Activated CD4-positive, alpha-beta T cell treated with anti-CD3 and anti-CD28 coated beads, Interleukin-2, amount 50 U/mL, for 24 hours (primary cell): Measurements from ENCODE around the gene H2AZ1.
A peak's percentile ranks its signal among the peaks of the same experiment; 100 is the strongest.

Source experiments
- DNase-seq, 2 donors: peaks; one replicate each; pipeline ENCODE4 v3.0.0-alpha.2; 2020; ENCODE audit warnings: low read depth in 1 of 2, low spot score in 1 of 2

The H2AZ1 gene

DNA sequence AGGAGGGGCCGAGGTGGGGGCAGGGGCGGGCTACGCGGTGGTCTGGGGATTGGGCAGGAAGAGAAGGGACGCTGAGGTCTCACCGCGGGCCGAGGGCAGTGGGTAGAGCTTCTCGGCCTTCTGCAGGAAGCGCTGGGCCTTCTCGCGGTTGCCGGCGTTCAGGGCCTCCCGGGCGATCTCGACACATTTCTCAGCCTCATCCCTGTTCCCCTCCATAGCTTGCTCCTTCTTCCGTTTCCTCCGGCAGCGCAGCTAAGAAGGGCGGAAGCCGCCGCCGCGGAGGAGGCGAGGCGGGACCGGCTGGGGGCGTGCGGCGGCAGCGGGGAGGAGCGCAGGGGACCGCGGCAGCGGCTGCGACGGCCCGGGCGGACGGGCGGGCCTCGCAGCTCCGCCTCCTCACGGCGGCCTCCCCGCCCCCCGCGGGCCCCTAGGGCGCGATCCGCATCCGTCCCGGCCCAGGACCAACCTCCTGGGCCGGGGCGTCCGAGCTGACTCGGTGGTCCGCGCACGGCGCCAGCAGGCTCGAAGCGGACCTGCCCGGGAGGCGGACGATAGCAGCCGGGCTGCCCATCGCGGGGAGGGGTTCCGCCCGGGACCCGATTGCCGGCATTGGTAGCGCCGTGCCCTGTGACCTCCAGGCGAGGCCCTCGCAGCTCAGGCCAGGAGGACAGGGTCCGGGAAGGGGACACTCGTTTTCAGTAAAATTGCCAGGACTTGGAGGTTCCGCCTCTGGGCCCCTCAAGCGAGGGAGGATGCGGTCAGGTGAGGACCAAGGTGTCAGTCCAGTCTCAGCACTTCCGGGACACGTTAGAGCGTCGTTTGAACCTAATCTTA is 3.5 kb downstream of the H2AZ1 start, which contains the start of gene DNAJB14:
TSS of gene DNAJB14 (minus strand) at position 263 of the 834 bp plus-strand sequence. CDS start at position 216, 47 bp downstream.
- peak; percentile 48 to 69 for DNase-seq

DNA sequence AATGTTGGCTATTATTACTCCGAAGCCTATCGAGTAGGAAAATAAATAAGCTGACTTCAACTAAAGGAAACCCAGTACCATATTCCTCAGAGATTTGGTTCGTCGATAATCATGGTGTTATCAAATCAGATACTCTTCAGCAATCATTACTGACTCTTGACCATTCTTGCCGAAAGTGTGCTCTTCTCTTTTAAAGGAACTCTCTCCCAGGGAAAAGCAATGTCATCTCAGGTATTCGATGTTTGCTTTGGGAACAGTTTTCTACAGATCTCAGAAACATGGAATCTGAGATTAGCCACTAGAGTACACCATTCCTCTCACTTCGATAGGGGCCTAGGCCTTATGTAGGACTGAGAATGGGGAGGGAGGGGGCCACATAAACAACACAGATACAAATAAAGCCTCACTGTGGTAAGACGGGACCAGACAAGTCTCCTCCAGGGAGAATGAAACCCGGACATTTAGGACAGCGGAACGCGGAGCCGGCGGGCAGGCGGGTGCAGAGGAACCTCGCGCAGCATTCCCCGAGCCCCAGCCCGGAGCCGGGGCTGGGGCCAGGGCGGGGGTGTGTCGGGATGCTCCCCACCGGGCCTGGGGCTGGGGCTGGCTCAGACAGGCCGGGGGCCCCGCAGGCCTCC is 4.2 kb downstream of the H2AZ1 start:
- peak in 1 of 2 donors; percentile 4 for DNase-seq

DNA sequence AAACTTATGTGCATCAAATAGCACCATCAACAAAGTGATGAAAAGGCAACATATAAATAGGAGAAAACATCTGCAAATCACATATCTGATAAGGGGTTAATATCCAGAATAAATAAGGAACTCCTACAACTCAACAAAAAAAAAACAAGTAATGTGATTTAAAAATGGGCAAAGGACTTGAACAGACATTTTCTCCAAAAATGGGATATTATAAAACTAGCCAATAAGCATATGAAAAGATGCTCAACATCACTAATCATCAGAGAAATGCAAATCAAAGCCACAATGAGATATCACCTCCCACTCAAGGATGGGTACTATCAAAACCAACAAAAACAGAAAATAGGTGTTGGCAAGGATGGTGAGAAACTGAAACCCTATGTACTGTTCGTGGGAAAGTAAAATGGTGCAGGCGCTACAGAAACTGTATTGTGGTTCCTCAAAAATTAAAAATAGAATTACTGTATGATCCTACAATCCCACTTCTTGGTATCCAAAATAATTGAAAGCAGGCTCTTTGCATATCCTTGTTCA is 6.1 kb downstream of the H2AZ1 start:
- DNase-seq: peak in 1 of 2 donors; percentile 8

DNA sequence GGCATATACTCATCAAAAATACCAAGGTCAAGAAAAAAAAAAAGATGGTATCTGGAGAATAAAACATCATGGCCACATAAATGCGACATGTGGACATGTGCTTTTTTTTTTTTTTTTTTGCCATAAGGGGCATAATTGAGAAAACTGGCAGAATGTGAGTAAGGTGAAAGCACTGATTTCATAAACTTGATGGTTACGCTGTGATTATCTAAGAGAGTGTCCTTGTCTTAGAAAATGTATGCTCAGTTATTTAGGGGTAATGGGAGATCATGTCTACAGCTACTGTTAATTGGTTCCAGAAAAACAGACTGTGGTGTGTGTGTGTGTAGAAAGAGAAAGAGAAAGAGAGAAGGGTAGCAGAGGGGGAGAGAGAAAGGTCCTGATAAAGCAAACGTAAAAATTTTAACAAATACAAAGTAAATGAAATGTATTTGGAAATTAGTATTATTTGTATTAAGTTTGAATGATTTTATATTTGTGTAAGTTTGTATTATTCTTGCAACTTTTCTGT is 11.8 kb downstream of the H2AZ1 start:
- no peak for DNase-seq

DNA sequence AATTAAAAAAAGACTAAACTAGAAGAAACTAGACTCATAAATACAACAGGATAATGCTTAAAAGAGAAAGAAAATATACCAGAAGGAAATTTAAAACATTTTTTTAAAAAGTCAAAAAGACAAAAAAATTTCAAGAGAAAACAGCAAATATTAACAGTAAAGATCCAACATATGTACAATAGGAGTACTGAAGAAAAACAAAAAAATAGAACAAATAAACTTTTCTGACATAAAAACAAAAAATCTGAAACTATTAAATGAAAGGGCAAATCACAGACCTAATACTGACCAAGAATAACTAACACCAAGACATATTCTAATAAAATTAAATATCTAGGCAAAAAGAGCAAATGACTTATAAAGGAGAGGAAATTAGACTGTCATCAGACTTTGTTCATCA is 15.2 kb downstream of the H2AZ1 start:
- DNase-seq: no peak

DNA sequence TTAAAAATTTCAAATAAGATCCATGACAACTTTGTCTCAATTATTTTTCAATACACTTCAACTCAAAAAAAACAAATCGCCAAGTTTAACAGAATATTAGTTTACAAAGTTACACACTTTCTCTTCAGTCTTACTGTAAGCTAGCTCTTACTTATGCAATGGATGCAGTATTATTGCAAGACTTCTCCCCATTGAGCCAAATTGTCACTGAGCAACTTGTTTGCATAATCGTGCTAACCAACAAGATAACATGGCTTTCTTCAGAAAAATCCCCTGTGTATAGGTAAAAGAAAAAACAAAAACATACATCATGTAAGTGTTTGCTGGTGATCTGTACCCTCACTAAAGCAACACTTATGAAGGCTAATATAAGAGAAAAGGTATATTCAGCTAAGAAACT is 22.5 kb downstream of the H2AZ1 start:
- no peak for DNase-seq

DNA sequence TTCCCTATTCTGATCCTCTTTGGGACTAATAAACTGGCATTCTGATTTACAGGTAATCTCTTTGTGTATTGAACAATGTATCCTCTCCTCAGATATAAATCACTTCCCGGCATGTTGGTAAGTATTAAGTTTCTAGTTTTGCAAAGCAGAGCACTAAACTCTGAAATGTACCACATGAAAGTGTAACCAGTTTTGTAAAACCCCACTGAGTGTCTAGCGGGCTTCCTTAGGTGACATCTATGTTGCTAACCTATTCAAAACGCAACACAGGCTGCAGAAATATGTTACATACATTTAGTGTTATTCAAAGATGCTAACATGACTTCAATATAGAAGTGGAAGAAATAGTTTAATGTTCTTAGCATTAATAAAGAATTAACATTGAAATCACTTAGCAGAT is 28.9 kb downstream of the H2AZ1 start:
- no peak for DNase-seq

DNA sequence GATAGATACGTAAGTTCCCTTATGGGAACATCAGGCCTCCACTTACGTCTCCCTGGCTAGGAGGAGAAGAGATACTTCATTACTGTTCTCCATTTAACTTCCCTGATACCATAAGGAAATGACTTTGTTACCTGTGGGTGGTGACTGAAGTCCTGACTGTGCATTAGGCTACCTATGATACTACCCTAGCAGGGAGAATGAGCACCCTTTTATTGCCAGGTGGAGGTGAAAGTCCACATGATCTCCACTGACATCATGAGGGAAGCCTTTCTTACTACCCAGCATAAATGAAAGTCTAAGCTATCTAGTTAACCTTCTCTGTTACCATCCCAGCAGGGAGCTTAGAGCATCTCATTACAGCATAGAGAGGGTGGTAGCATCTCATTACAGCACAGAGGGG is 31.4 kb downstream of the H2AZ1 start:
- DNase-seq: no peak

DNA sequence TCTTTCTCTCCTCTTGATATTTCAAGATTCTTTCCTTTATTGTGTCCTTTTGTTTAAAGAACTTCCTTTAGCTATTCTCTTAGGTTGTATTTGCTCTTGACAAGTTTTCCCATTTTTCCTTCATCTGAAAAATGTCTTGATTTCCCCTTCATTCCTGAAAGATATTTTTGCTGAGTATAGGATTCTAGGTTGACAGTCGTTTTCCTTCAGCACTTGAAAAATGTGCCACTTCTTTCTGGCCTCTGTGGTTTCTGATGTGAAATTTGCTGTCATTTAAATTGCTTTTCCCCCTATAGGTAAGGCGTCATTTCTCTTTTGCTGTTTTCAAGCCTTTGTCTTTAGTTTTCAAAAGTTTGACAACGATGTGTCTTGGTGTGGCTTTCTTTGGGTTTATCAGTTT is 32.5 kb downstream of the H2AZ1 start:
- no peak for DNase-seq

DNA sequence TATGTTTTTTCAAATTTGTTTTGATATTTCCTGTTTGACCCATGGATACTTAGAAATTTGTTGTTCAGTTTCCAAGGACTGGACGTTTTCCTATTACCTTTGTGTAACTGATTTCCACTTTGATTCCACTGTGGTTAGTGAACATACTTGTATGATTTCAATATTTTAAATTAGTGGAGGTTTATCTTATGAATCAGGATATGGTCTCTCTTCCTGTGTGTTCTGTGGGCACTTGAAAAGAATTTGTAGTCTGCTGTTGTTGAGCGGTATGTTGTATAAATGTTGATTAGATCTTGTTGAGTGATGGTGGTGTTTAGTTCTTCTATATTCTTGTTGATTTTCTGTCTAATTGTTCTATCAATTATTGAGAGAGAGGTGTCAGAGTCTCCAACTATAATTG is 34.6 kb downstream of the H2AZ1 start:
- DNase-seq: no peak
